IMR-90 (cell line): Measurements from ENCODE around the gene AGPAT3. TPM values are rescaled to one million over a fixed set of nuclear protein-coding genes. Genes with fewer than 3 reads are reported as not detected.

Experiments used
- ATAC-seq: fragments of 200-7000 bp; cut with Tn5 transposase; 2 replicates; pipeline ENCODE4 v1.9.1; 2020; ENCODE audit warnings: low read depth, mild to moderate bottlenecking, moderate library complexity
- BruUV-seq: library from RNA; stranded (reverse); fragments of 400-500 nt; replicated peaks from 2 replicates; lab custom pipeline; 2021; lab: Mats Ljungman, UMichigan
- CTCF ChIA-PET: fragments of 300-600 bp; formaldehyde crosslinking; extraction: SDS; loops from one replicate; lab custom pipeline; 2021; ENCODE audit warnings: antibody characterized with exemption; lab: Yijun Ruan, JAX
- POLR2A ChIA-PET: fragments of 300-600 bp; sonication (Branson Sonifier 250); formaldehyde crosslinking; loops from one replicate; lab custom pipeline; 2022; ENCODE audit warnings: antibody characterized with exemption; ENCODE audit not compliant: unreplicated experiment; lab: Charles Lee
- DNase-seq: peaks from one replicate; pipeline ENCODE4 v3.0.0; 2013
- H2AFZ ChIP-seq: replicated peaks from 2 replicates; pipeline ENCODE3; 2013; ENCODE audit warnings: low read length, mild to moderate bottlenecking; ENCODE audit not compliant: poor library complexity
- H2AK5ac ChIP-seq: 2 replicates; pipeline ENCODE4 v1.6.1; 2013; ENCODE audit warnings: low read depth, low read length, inconsistent platforms
- H2AK9ac ChIP-seq: replicated peaks from 2 replicates; pipeline ENCODE3; 2013; ENCODE audit warnings: mild to moderate bottlenecking, low read depth, low read length, moderate library complexity; ENCODE audit not compliant: poor library complexity
- H2BK120ac ChIP-seq: 2 replicates; pipeline ENCODE4 v1.6.1; 2013; ENCODE audit warnings: low read depth, low read length, inconsistent platforms
- H2BK15ac ChIP-seq: 3 replicates; pipeline ENCODE4 v1.6.1; 2013; ENCODE audit warnings: low read depth, low read length, inconsistent platforms
- H2BK20ac ChIP-seq: 2 replicates; pipeline ENCODE4 v1.6.1; 2013; ENCODE audit warnings: low read depth, mild to moderate bottlenecking, inconsistent platforms, low read length, moderate library complexity
- H2BK5ac ChIP-seq: 2 replicates; pipeline ENCODE4 v1.6.1; 2013; ENCODE audit warnings: mild to moderate bottlenecking, low read depth, low read length, inconsistent platforms; ENCODE audit not compliant: poor library complexity, severe bottlenecking
- H3K14ac ChIP-seq: replicated peaks from 2 replicates; pipeline ENCODE4 v1.6.1; 2013; ENCODE audit warnings: low read depth, low read length, inconsistent platforms
- H3K18ac ChIP-seq: 2 replicates; pipeline ENCODE4 v1.6.1; 2013; ENCODE audit warnings: low read depth, low read length, control low read depth
- H3K23ac ChIP-seq: 2 replicates; pipeline ENCODE4 v1.6.1; 2013; ENCODE audit warnings: low read depth, low read length, inconsistent platforms
- H3K27ac ChIP-seq: 2 replicates; pipeline ENCODE4 v1.5.1; 2013; ENCODE audit warnings: mild to moderate bottlenecking, control low read depth, low read length; ENCODE audit not compliant: insufficient read depth
- H3K27me3 ChIP-seq: 2 replicates; pipeline ENCODE4 v1.6.1; 2013; ENCODE audit warnings: low read length; ENCODE audit not compliant: control insufficient read depth, insufficient read depth
- H3K36me3 ChIP-seq: 2 replicates; pipeline ENCODE4 v1.6.1; 2013; ENCODE audit warnings: low read length, mixed read lengths; ENCODE audit not compliant: control insufficient read depth, insufficient read depth
- H3K4ac ChIP-seq: 2 replicates; pipeline ENCODE4 v1.6.1; 2013; ENCODE audit warnings: low read depth, low read length, inconsistent platforms
- H3K4me1 ChIP-seq: 2 replicates; pipeline ENCODE4 v1.6.1; 2013; ENCODE audit warnings: low read length, mixed read lengths; ENCODE audit not compliant: control insufficient read depth, insufficient read depth
- H3K4me2 ChIP-seq: 2 replicates; pipeline ENCODE4 v1.6.1; 2013; ENCODE audit warnings: low read depth, mild to moderate bottlenecking, control low read depth, low read length, moderate library complexity
- H3K4me3 ChIP-seq: 2 replicates; pipeline ENCODE4 v1.5.1; 2013; ENCODE audit warnings: low read depth, mild to moderate bottlenecking, control low read depth, low read length, moderate library complexity; ENCODE audit not compliant: insufficient read depth
- H3K56ac ChIP-seq: 2 replicates; pipeline ENCODE4 v1.6.1; 2013; ENCODE audit warnings: low read length, inconsistent platforms; ENCODE audit not compliant: insufficient read depth; ENCODE audit errors: extremely low read depth
- H3K79me1 ChIP-seq, 2 experiments: 2 replicates each; pipeline ENCODE4 v1.6.1; 2013; ENCODE audit warnings: low read length in 2 of 2, inconsistent platforms in 1 of 2, low read depth in 1 of 2
- H3K9ac ChIP-seq: 2 replicates; pipeline ENCODE4 v1.6.1; 2013; ENCODE audit warnings: low read depth, low read length, control low read depth
- H3K9me1 ChIP-seq: 2 replicates; pipeline ENCODE4 v1.6.1; 2013; ENCODE audit warnings: low read length, inconsistent platforms; ENCODE audit not compliant: insufficient read depth
- H3K9me3 ChIP-seq: 2 replicates; pipeline ENCODE4 v1.6.1; 2013; ENCODE audit warnings: low read length; ENCODE audit not compliant: control insufficient read depth, insufficient read depth
- H4K20me1 ChIP-seq: 2 replicates; pipeline ENCODE4 v1.6.1; 2013; ENCODE audit warnings: low read length, inconsistent platforms; ENCODE audit not compliant: insufficient read depth
- H4K5ac ChIP-seq: 2 replicates; pipeline ENCODE4 v1.6.1; 2013; ENCODE audit warnings: mild to moderate bottlenecking, low read depth, low read length, control low read depth
- H4K8ac ChIP-seq, 2 experiments: 2 replicates each; pipeline ENCODE4 v1.6.1; 2013; ENCODE audit warnings: low read depth in 2 of 2, low read length in 2 of 2, control low read depth in 1 of 2, inconsistent platforms in 1 of 2
- H4K91ac ChIP-seq: 2 replicates; pipeline ENCODE4 v1.6.1; 2013; ENCODE audit warnings: low read depth, low read length, inconsistent platforms; ENCODE audit not compliant: insufficient read depth
- ELK1 ChIP-seq: fragments of 150-350 bp; IDR thresholded peaks from 2 replicates; pipeline ENCODE4 v1.6.1; 2016; ENCODE audit warnings: low read depth, mild to moderate bottlenecking, low read length, moderate library complexity, borderline replicate concordance
- FOS ChIP-seq: fragments of 150-350 bp; IDR thresholded peaks from 2 replicates; pipeline ENCODE4 v1.6.1; 2016; ENCODE audit warnings: low read depth, low read length
- RCOR1 ChIP-seq: IDR thresholded peaks from 2 replicates; pipeline ENCODE4 v1.6.1; 2012; ENCODE audit warnings: mild to moderate bottlenecking, low read length, improper control_type of control experiment; ENCODE audit not compliant: insufficient replicate concordance
- SMC3 ChIP-seq: fragments of 150-350 bp; IDR thresholded peaks from 2 replicates; pipeline ENCODE4 v1.6.1; 2016; ENCODE audit warnings: low read depth, mild to moderate bottlenecking, antibody characterized with exemption, low read length, moderate library complexity
- WGBS, 2 experiments: methylation state at CpG; one replicate each; pipeline versions ENCODE4 v1.1.5 to v1.1.7; 2013; ENCODE audit warnings: missing lambda C conversion rate in 2 of 2; ENCODE audit not compliant: insufficient read length in 1 of 2; ENCODE audit errors: extremely low coverage in 2 of 2; 5-methylcytosine and 5-hydroxymethylcytosine counted together
- dilution Hi-C: fragments of 300-500 bp; cut with HindIII; formaldehyde crosslinking; loops from one replicate; pipeline ENCODE4 v1.14.3; 2018; ENCODE audit warnings: low sequenced_read_pairs; ENCODE audit not compliant: unreplicated experiment
- in situ Hi-C: fragments of 300-500 bp; cut with MboI; formaldehyde crosslinking; loops from 3 replicates; pipeline ENCODE4 v1.14.3; 2019; ENCODE audit warnings: low sequenced_read_pairs, inconsistent platforms, mixed read lengths
- intact Hi-C: fragments of 100-400 bp; cut with micrococcal nuclease; formaldehyde crosslinking; loops from 2 replicates; pipeline ENCODE4 v1.10.0; 2022
- polyA plus RNA-seq, 3 experiments: library from polyadenylated mRNA; depleted of rRNA; stranded (reverse); fragments of >200 nt; gene quantifications; 2 replicates each; pipeline ENCODE4 v1.2.3, GENCODE V29; 2012; ENCODE audit warnings: low replicate concordance in 1 of 3
- total RNA-seq: library from RNA; depleted of rRNA; stranded (reverse); fragments of >200 nt; gene quantifications from 2 replicates; pipeline ENCODE4 v1.2.3, GENCODE V29; 2012

The AGPAT3 gene
- total and polyA plus RNA-seq, 2 of the 4 experiments (the other 2 are of a cell fraction) = 27.1 to 38.7 TPM

GRCh38 chr21:43988016-43988415, 123.0 kb downstream of the AGPAT3 start:
- H3K18ac ChIP-seq = no peak overlapping the region
- H3K27me3 ChIP-seq = no peaks in the 10 kb centered on the region
- no peak for DNase-seq
- H3K79me1 ChIP-seq = no peaks in the 10 kb centered on the region
- H3K36me3 ChIP-seq = peaks cover 4% of the 10 kb centered on the region; the same call in 1 of the 2 replicates
- H3K14ac ChIP-seq = no peak overlapping the region
- H3K9ac ChIP-seq = no peak overlapping the region
- H2BK20ac ChIP-seq = no peak overlapping the region
- H4K5ac ChIP-seq = no peak overlapping the region
- no peak for ATAC-seq
- WGBS, 2 experiments = 100% methylated on average over 1 of the region's 9 CpGs; no CpG with 5 or more reads in 1 of the 2 experiments
- H4K8ac ChIP-seq = no peak overlapping the region
- no peak overlapping the region for H2AK5ac ChIP-seq
- no peaks in the 10 kb centered on the region; the same call in 1 of the 2 replicates for H4K20me1 ChIP-seq
- BruUV-seq = no TSS peak
- H3K9me3 ChIP-seq = no peaks in the 10 kb centered on the region
- H3K56ac ChIP-seq = no peak overlapping the region
- ChIA-PET POLR2A (no interaction called here), CTCF (no interaction called here)
- no peak overlapping the region for H3K27ac ChIP-seq
- no peak overlapping the region for H3K23ac ChIP-seq
- H3K9me1 ChIP-seq = peaks cover 3% of the 10 kb centered on the region; the same call in 1 of the 2 replicates
- H2AK9ac ChIP-seq = no peak overlapping the region
- intact Hi-C loops (no loop called here), dilution Hi-C loops (no loop called here), in situ Hi-C loops (no loop called here)
- H2BK120ac ChIP-seq = no peak overlapping the region
- H3K4ac ChIP-seq = no peak overlapping the region
- H2BK15ac ChIP-seq = no peak overlapping the region
- no peak overlapping the region for H3K4me2 ChIP-seq
- no peak overlapping the region for H4K91ac ChIP-seq
- H3K4me1 ChIP-seq = no peaks in the 10 kb centered on the region; the same call in 1 of the 2 replicates
- no peak overlapping the region for H2BK5ac ChIP-seq
- H2AFZ ChIP-seq = no peak overlapping the region
- H3K4me3 ChIP-seq = no peak overlapping the region
- TF ChIP-seq FOS = no peak
- TF ChIP-seq RCOR1 = no peak
- no peak for TF ChIP-seq SMC3
- no peak for TF ChIP-seq ELK1
